ENCODE data around the gene OR14A2.
"Not testable (repeated sequence)": the region's sequence is repeated elsewhere in the genome, so short reads cannot be mapped to it uniquely, and the experiment has no call there.

OR14A2 gene

DNA sequence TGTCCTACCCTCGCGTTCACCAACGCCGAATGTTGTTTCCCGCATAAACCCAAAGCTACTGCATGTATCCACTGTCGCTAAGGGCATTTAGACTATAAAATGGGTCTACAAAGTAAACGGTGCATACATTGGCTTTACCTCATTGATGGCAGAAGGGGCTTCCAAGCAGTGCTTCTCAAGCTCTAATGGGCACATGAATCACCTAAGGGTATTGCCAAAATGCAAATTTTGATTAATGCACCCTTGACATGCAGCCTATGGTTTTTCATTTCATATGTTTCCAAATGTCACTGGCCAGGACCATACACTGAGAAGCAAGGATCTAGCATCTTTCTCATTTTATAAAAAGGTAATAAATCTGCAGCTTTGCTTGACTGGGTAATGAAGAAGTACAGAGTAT, 34.2 kb downstream of the OR14A2 start:
- ATAC-seq, result no peak
- TF ChIP-seq TCF4 (CRISPR knock-in tag; IDR thresholded peaks at IDR 0.05; ENCODE audit: borderline replicate concordance), result no peak
- TF ChIP-seq ZFP30 (CRISPR knock-in tag; IDR thresholded peaks at IDR 0.05), result no peak
- no peak for TF ChIP-seq OSR1 (CRISPR knock-in tag; IDR thresholded peaks at IDR 0.05)
- no peak for TF ChIP-seq CSDC2 (CRISPR knock-in tag; IDR thresholded peaks at IDR 0.05)
- TF ChIP-seq TOX (CRISPR knock-in tag; IDR thresholded peaks at IDR 0.05; ENCODE audit: borderline replicate concordance), result no peak
- no peak for TF ChIP-seq ZFP3 (CRISPR knock-in tag; IDR thresholded peaks at IDR 0.05)
- TF ChIP-seq ZNF70 (CRISPR knock-in tag; IDR thresholded peaks at IDR 0.05), result no peak
- no peak for TF ChIP-seq ZNF565 (CRISPR knock-in tag; conservative IDR thresholded peaks at IDR 0.05; ENCODE audit: low read depth)

DNA sequence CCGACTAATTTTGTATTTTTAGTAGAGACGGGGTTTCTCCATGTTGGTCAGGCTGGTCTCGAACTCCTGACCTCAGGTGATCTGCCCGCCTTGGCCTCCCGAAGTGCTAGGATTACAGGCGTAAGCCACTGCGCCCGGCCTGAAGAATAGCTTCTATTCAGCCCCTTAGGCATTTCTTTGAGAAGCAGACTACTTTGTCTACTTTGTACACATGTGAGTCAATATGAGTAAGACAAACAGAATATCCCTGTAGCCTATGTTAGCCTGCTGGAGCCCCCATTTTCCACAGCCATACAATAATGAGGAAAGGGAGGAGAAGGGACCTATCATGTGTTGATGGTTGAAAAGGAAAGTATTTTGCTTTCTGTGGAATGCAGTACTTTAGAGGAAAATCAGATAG, 37.3 kb downstream of the OR14A2 start:
- not testable (repeated sequence) for ATAC-seq

DNA sequence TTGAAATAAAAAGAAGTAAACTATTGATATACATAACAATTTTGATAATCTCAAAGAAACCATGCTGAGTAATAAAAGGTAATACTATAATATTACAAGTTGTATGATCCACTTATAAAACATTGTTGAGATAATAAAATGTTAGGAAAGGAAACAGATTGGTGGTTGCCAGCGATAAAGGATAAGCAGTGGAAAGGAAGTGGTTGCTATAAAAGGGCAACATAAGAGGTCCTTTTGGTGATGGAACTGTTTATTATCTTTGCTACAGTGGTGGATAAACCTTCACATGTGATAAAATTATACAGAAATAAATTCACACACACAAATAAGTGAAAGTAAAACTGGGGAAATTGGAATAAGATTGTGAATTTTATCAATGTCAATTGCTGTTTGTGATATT, 46.6 kb downstream of the OR14A2 start:
- TF ChIP-seq RARB (CRISPR knock-in tag; IDR thresholded peaks at IDR 0.05) (no peak), PPARA (CRISPR knock-in tag; IDR thresholded peaks at IDR 0.05; ENCODE audit: borderline replicate concordance) (no peak), ZFP30 (CRISPR knock-in tag; IDR thresholded peaks at IDR 0.05) (no peak), ZNF70 (CRISPR knock-in tag; IDR thresholded peaks at IDR 0.05) (no peak), GLIS3 (CRISPR knock-in tag; IDR thresholded peaks at IDR 0.05) (no peak), BACH2 (CRISPR knock-in tag; IDR thresholded peaks at IDR 0.05; ENCODE audit: borderline replicate concordance) (no peak), TOX (CRISPR knock-in tag; IDR thresholded peaks at IDR 0.05; ENCODE audit: borderline replicate concordance) (no peak)
- no peak for ATAC-seq

DNA sequence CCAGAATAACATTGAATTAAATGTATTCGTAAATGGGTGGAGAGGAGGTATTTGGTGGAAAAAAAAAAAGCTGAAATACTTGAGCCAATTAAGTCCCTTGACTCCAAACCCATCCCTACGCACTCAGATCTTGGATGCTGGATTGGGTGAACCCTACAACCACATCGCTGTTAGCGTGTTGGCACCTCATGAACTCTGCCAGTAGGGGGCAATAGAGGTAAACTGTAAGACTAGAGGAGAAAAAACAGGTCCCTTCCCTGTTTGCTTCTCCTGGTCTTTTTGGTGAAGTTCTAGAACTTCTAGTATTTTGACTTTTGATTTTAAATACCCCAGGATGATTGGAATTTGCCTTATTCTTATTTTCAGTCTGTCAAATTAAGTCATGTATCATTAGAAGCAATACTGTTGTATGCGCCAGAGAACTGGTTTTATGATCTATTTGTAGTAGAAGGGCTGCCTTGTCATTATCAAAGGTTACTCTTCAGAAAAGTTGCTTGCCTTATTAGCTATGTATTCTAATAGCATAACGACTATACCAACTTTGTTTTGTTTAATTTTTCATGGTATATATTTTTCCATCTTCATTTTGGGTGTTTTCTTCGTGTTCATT, 66.5 kb downstream of the OR14A2 start:
- ATAC-seq, result peak; percentile 81
- TF ChIP-seq ARNTL (CRISPR knock-in tag; IDR thresholded peaks at IDR 0.05; ENCODE audit: borderline replicate concordance, low read depth), result no peak
- TF ChIP-seq, protein P1, sequence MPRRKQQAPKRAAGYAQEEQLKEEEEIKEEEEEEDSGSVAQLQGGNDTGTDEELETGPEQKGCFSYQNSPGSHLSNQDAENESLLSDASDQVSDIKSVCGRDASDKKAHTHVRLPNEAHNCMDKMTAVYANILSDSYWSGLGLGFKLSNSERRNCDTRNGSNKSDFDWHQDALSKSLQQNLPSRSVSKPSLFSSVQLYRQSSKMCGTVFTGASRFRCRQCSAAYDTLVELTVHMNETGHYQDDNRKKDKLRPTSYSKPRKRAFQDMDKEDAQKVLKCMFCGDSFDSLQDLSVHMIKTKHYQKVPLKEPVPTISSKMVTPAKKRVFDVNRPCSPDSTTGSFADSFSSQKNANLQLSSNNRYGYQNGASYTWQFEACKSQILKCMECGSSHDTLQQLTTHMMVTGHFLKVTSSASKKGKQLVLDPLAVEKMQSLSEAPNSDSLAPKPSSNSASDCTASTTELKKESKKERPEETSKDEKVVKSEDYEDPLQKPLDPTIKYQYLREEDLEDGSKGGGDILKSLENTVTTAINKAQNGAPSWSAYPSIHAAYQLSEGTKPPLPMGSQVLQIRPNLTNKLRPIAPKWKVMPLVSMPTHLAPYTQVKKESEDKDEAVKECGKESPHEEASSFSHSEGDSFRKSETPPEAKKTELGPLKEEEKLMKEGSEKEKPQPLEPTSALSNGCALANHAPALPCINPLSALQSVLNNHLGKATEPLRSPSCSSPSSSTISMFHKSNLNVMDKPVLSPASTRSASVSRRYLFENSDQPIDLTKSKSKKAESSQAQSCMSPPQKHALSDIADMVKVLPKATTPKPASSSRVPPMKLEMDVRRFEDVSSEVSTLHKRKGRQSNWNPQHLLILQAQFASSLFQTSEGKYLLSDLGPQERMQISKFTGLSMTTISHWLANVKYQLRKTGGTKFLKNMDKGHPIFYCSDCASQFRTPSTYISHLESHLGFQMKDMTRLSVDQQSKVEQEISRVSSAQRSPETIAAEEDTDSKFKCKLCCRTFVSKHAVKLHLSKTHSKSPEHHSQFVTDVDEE (CRISPR knock-in tag; IDR thresholded peaks at IDR 0.05), result no peak
- no peak for TF ChIP-seq OSR1 (CRISPR knock-in tag; IDR thresholded peaks at IDR 0.05)
- TF ChIP-seq ESRRG (CRISPR knock-in tag; IDR thresholded peaks at IDR 0.05), result no peak
- TF ChIP-seq RARB (CRISPR knock-in tag; IDR thresholded peaks at IDR 0.05), result no peak
- TF ChIP-seq, protein P2, sequence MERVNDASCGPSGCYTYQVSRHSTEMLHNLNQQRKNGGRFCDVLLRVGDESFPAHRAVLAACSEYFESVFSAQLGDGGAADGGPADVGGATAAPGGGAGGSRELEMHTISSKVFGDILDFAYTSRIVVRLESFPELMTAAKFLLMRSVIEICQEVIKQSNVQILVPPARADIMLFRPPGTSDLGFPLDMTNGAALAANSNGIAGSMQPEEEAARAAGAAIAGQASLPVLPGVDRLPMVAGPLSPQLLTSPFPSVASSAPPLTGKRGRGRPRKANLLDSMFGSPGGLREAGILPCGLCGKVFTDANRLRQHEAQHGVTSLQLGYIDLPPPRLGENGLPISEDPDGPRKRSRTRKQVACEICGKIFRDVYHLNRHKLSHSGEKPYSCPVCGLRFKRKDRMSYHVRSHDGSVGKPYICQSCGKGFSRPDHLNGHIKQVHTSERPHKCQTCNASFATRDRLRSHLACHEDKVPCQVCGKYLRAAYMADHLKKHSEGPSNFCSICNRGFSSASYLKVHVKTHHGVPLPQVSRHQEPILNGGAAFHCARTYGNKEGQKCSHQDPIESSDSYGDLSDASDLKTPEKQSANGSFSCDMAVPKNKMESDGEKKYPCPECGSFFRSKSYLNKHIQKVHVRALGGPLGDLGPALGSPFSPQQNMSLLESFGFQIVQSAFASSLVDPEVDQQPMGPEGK (CRISPR knock-in tag; IDR thresholded peaks at IDR 0.05; ENCODE audit: borderline replicate concordance), result no peak
- TF ChIP-seq ZFP3 (CRISPR knock-in tag; IDR thresholded peaks at IDR 0.05), result no peak
- no peak for TF ChIP-seq TCF4 (CRISPR knock-in tag; IDR thresholded peaks at IDR 0.05; ENCODE audit: borderline replicate concordance)
- TF ChIP-seq, protein P3, sequence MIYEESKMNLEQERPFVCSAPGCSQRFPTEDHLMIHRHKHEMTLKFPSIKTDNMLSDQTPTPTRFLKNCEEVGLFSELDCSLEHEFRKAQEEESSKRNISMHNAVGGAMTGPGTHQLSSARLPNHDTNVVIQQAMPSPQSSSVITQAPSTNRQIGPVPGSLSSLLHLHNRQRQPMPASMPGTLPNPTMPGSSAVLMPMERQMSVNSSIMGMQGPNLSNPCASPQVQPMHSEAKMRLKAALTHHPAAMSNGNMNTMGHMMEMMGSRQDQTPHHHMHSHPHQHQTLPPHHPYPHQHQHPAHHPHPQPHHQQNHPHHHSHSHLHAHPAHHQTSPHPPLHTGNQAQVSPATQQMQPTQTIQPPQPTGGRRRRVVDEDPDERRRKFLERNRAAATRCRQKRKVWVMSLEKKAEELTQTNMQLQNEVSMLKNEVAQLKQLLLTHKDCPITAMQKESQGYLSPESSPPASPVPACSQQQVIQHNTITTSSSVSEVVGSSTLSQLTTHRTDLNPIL (CRISPR knock-in tag; IDR thresholded peaks at IDR 0.05; ENCODE audit: low read depth), result no peak
- TF ChIP-seq ZNF70 (CRISPR knock-in tag; IDR thresholded peaks at IDR 0.05), result no peak
- no peak for TF ChIP-seq TOX (CRISPR knock-in tag; IDR thresholded peaks at IDR 0.05; ENCODE audit: borderline replicate concordance)
- no peak for TF ChIP-seq ZFP30 (CRISPR knock-in tag; IDR thresholded peaks at IDR 0.05)
- TF ChIP-seq PPARA (CRISPR knock-in tag; IDR thresholded peaks at IDR 0.05; ENCODE audit: borderline replicate concordance), result no peak
- TF ChIP-seq ISL1 (CRISPR knock-in tag; IDR thresholded peaks at IDR 0.05), result no peak
- no peak for TF ChIP-seq GLIS3 (CRISPR knock-in tag; IDR thresholded peaks at IDR 0.05)
- TF ChIP-seq SNAI2 (CRISPR knock-in tag; IDR thresholded peaks at IDR 0.05), result no peak
- TF ChIP-seq, protein P4, sequence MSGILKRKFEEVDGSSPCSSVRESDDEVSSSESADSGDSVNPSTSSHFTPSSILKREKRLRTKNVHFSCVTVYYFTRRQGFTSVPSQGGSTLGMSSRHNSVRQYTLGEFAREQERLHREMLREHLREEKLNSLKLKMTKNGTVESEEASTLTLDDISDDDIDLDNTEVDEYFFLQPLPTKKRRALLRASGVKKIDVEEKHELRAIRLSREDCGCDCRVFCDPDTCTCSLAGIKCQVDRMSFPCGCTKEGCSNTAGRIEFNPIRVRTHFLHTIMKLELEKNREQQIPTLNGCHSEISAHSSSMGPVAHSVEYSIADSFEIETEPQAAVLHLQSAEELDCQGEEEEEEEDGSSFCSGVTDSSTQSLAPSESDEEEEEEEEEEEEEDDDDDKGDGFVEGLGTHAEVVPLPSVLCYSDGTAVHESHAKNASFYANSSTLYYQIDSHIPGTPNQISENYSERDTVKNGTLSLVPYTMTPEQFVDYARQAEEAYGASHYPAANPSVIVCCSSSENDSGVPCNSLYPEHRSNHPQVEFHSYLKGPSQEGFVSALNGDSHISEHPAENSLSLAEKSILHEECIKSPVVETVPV (CRISPR knock-in tag; IDR thresholded peaks at IDR 0.05), result no peak
